Dendritic cell treated with granulocyte-macrophage colony-stimulating factor and Interleukin-4, amounts not matched to agents 40 ng/mL and 50 ng/mL, for 4 days (primary cell): ENCODE measurements around the gene SUPT6H.
"Not testable (repeated sequence)": the region's sequence is repeated elsewhere in the genome, so short reads cannot be mapped to it uniquely, and the experiment has no call there.

ENCODE experiments used
- H3K27ac Mint-ChIP-seq: one replicate; pipeline ENCODE4 v1.8.0; 2022; ENCODE audit warnings: mild to moderate bottlenecking, mixed read lengths
- H3K27me3 Mint-ChIP-seq: one replicate; pipeline ENCODE4 v1.8.0; 2022; ENCODE audit warnings: mild to moderate bottlenecking, mixed read lengths
- H3K36me3 Mint-ChIP-seq: one replicate; pipeline ENCODE4 v1.8.0; 2022; ENCODE audit warnings: low read depth, mixed read lengths
- H3K4me1 Mint-ChIP-seq: one replicate; pipeline ENCODE4 v1.8.0; 2022; ENCODE audit warnings: low read depth, mixed read lengths
- H3K4me3 Mint-ChIP-seq: one replicate; pipeline ENCODE4 v1.8.0; 2022; ENCODE audit warnings: mild to moderate bottlenecking, moderate library complexity, mixed read lengths
- H3K9me3 Mint-ChIP-seq: one replicate; pipeline ENCODE4 v1.8.0; 2022; ENCODE audit warnings: mixed read lengths
- intact Hi-C: fragments of 100-400 bp; cut with micrococcal nuclease; formaldehyde crosslinking; loops from one replicate; pipeline ENCODE4 v1.15.0; 2022

Gene SUPT6H

GRCh38 chr17:28711723-28712031 lies 49.7 kb downstream of the SUPT6H start, which contains the start of gene PROCA1:
PROCA1 (minus strand) TSS chr17:28711888; CDS start chr17:28711660, 228 bp downstream.
- H3K4me1 Mint-ChIP-seq: peaks cover 39% of the 10 kb centered on the region
- peaks cover 38% of the 10 kb centered on the region for H3K36me3 Mint-ChIP-seq
- H3K27ac Mint-ChIP-seq: peak within 1 kb of the TSS; percentile 93
- no peaks in the 10 kb centered on the region for H3K9me3 Mint-ChIP-seq
- H3K27me3 Mint-ChIP-seq: peaks cover 2% of the 10 kb centered on the region
- peak within 1 kb of the TSS; percentile 77 for H3K4me3 Mint-ChIP-seq
- intact Hi-C loops: loop anchor here (5.0 kb wide), 1 partner anchor 49 kb away; the partner anchor contains the start of genes SDF2 and SUPT6H

GRCh38 chr17:28712032-28712704 lies 50.2 kb downstream of the SUPT6H start:
- no peaks in the 10 kb centered on the region for H3K9me3 Mint-ChIP-seq
- peaks cover 35% of the 10 kb centered on the region for H3K36me3 Mint-ChIP-seq
- peaks cover 2% of the 10 kb centered on the region for H3K27me3 Mint-ChIP-seq
- intact Hi-C loops: loop anchor here (5.0 kb wide), 1 partner anchor 50 kb away; the partner anchor contains the start of genes SDF2 and SUPT6H
- peak overlapping the region; percentile 77 for H3K4me3 Mint-ChIP-seq
- peaks cover 39% of the 10 kb centered on the region for H3K4me1 Mint-ChIP-seq
- peak overlapping the region; percentile 93 for H3K27ac Mint-ChIP-seq

- Mint-ChIP-seq H3K27me3 (peaks cover 2% of the 10 kb centered on the region), H3K36me3 (peaks cover 32% of the 10 kb centered on the region), H3K4me1 (peaks cover 41% of the 10 kb centered on the region), H3K4me3 (peak overlapping the region; percentile 77), H3K9me3 (no peaks in the 10 kb centered on the region), H3K27ac (peak overlapping the region; percentile 93)
- intact Hi-C loops: loop anchor here (5.0 kb wide), 1 partner anchor 51 kb away; the partner anchor contains the start of genes SDF2 and SUPT6H
These were observed 50.9 kb downstream of the SUPT6H start for GRCh38 chr17:28712705-28713415.

- intact Hi-C loops: loop anchor here (5.0 kb wide), 1 partner anchor 52 kb away; the partner anchor contains the start of genes SDF2 and SUPT6H
- Mint-ChIP-seq H3K9me3 (no peaks in the 10 kb centered on the region), H3K36me3 (peaks cover 30% of the 10 kb centered on the region), H3K4me3 (no peak overlapping the region), H3K4me1 (peaks cover 53% of the 10 kb centered on the region), H3K27ac (no peak overlapping the region), H3K27me3 (peaks cover 2% of the 10 kb centered on the region)
These were observed 52.3 kb downstream of the SUPT6H start for GRCh38 chr17:28714281-28714680.

- Mint-ChIP-seq H3K27ac (no peak overlapping the region), H3K4me3 (no peak overlapping the region), H3K27me3 (peaks cover 2% of the 10 kb centered on the region), H3K9me3 (no peaks in the 10 kb centered on the region), H3K4me1 (peaks cover 56% of the 10 kb centered on the region), H3K36me3 (peaks cover 35% of the 10 kb centered on the region)
- intact Hi-C loops: loop anchor here (5.0 kb wide), 1 partner anchor 68 kb away; the partner anchor contains the start of gene BLTP2
These were observed 53.2 kb downstream of the SUPT6H start for GRCh38 chr17:28715217-28715616.

- peaks cover 53% of the 10 kb centered on the region for H3K36me3 Mint-ChIP-seq
These were observed 55.0 kb downstream of the SUPT6H start for GRCh38 chr17:28716740-28717577.

GRCh38 chr17:28717578-28718332 lies 55.8 kb downstream of the SUPT6H start, which contains the start of gene RAB34:
RAB34 (minus strand) TSS chr17:28717868; CDS start chr17:28717266, 602 bp downstream.
- peak within 1 kb of the TSS; percentile 84 for H3K4me3 Mint-ChIP-seq
- peaks cover 49% of the 10 kb centered on the region for H3K4me1 Mint-ChIP-seq
- intact Hi-C loops: loop anchor here (5.0 kb wide), 1 partner anchor 70 kb away; the partner anchor contains the start of gene BLTP2
- peaks cover 2% of the 10 kb centered on the region for H3K27me3 Mint-ChIP-seq
- peak within 1 kb of the TSS; percentile 91 for H3K27ac Mint-ChIP-seq
- H3K9me3 Mint-ChIP-seq: no peaks in the 10 kb centered on the region
- peaks cover 61% of the 10 kb centered on the region for H3K36me3 Mint-ChIP-seq

More at GRCh38 chr17:28716740-28717577, 55.0 kb downstream of the SUPT6H start:
- H3K9me3 Mint-ChIP-seq: no peaks in the 10 kb centered on the region
- peak overlapping the region; percentile 84 for H3K4me3 Mint-ChIP-seq
- peaks cover 2% of the 10 kb centered on the region for H3K27me3 Mint-ChIP-seq
- peaks cover 57% of the 10 kb centered on the region for H3K4me1 Mint-ChIP-seq
- peak overlapping the region; percentile 91 for H3K27ac Mint-ChIP-seq
- intact Hi-C loops: loop anchor here (5.0 kb wide), 1 partner anchor 70 kb away; the partner anchor contains the start of gene BLTP2

GRCh38 chr17:28718333-28719020 lies 56.5 kb downstream of the SUPT6H start:
- H3K9me3 Mint-ChIP-seq: no peaks in the 10 kb centered on the region
- intact Hi-C loops: loop anchor here (5.0 kb wide), 1 partner anchor 71 kb away; the partner anchor contains the start of gene BLTP2
- H3K4me1 Mint-ChIP-seq: peaks cover 47% of the 10 kb centered on the region
- H3K27me3 Mint-ChIP-seq: peaks cover 2% of the 10 kb centered on the region
- H3K27ac Mint-ChIP-seq: peak overlapping the region; percentile 91
- H3K36me3 Mint-ChIP-seq: peaks cover 68% of the 10 kb centered on the region
- H3K4me3 Mint-ChIP-seq: peak overlapping the region; percentile 84

GRCh38 chr17:28719021-28719433 lies 57.0 kb downstream of the SUPT6H start:
- H3K9me3 Mint-ChIP-seq: no peaks in the 10 kb centered on the region
- intact Hi-C loops: loop anchor here (5.0 kb wide), 1 partner anchor 72 kb away; the partner anchor contains the start of gene BLTP2
- peak overlapping the region; percentile 91 for H3K27ac Mint-ChIP-seq
- peaks cover 69% of the 10 kb centered on the region for H3K36me3 Mint-ChIP-seq
- peak overlapping the region; percentile 95 for H3K4me3 Mint-ChIP-seq
- peaks cover 52% of the 10 kb centered on the region for H3K4me1 Mint-ChIP-seq
- peaks cover 2% of the 10 kb centered on the region for H3K27me3 Mint-ChIP-seq

GRCh38 chr17:28720247-28720996 lies 58.4 kb downstream of the SUPT6H start:
- Mint-ChIP-seq H3K27ac (peak overlapping the region; percentile 91), H3K27me3 (no peaks in the 10 kb centered on the region), H3K36me3 (peaks cover 68% of the 10 kb centered on the region), H3K4me3 (peak overlapping the region; percentile 95), H3K9me3 (no peaks in the 10 kb centered on the region), H3K4me1 (peaks cover 60% of the 10 kb centered on the region)
- intact Hi-C loops: no loop called here

GRCh38 chr17:28720997-28721329 lies 59.0 kb downstream of the SUPT6H start:
- peaks cover 59% of the 10 kb centered on the region for H3K4me1 Mint-ChIP-seq
- H3K9me3 Mint-ChIP-seq, intact Hi-C loops, H3K27me3 Mint-ChIP-seq: not testable (repeated sequence)
- H3K27ac Mint-ChIP-seq: peak overlapping the region; percentile 91
- peak overlapping the region; percentile 95 for H3K4me3 Mint-ChIP-seq
- peaks cover 63% of the 10 kb centered on the region for H3K36me3 Mint-ChIP-seq
